GM12878 (cell line): ENCODE data around the gene UNC13D. TPM values are rescaled to one million over a fixed set of nuclear protein-coding genes. Genes with fewer than 3 reads are reported as not detected.

Source experiments
- ATAC-seq: fragments of 200-7000 bp; cut with Tn5 transposase; 3 replicates; pipeline ENCODE4 v1.9.1; 2020; ENCODE audit warnings: mild to moderate bottlenecking, moderate library complexity
- BruUV-seq: library from RNA; stranded (reverse); fragments of 400-500 nt; replicated peaks from 2 replicates; lab custom pipeline; 2021; lab: Mats Ljungman, UMichigan
- CTCF ChIA-PET: fragments of 300-600 bp; sonication (Branson Sonifier 250); formaldehyde crosslinking; extraction: SDS; loops from one replicate; lab custom pipeline; 2021; ENCODE audit warnings: inconsistent platforms; lab: Yijun Ruan, JAX
- POLR2A ChIA-PET: fragments of 350-600 bp; formaldehyde crosslinking; extraction: SDS; loops from one replicate; lab custom pipeline; 2021; ENCODE audit warnings: inconsistent platforms; lab: Charles Lee
- RAD21 ChIA-PET: fragments of 300-600 bp; sonication (Branson Sonifier 250); formaldehyde crosslinking; loops from one replicate; lab custom pipeline; 2023; ENCODE audit warnings: antibody characterized with exemption; ENCODE audit not compliant: unreplicated experiment; lab: Charles Lee
- SMC1A ChIA-PET: fragments of 300-600 bp; sonication (Branson Sonifier 250); formaldehyde crosslinking; loops from one replicate; lab custom pipeline; 2023; ENCODE audit not compliant: unreplicated experiment, uncharacterized antibody; lab: Charles Lee
- DNase-seq: peaks from one replicate; pipeline ENCODE4 v3.0.0-alpha.2; 2011; ENCODE audit warnings: low read depth, low spot score
- FAIRE-seq: peaks from 3 replicates; lab custom pipeline; 2011; peaks lifted over from hg19 to GRCh38; lab: Jason Lieb, UNC
- H2AFZ ChIP-seq: 2 replicates; pipeline ENCODE4 v1.6.0; 2011; ENCODE audit warnings: low read depth, low read length, control low read depth; ENCODE audit not compliant: control insufficient read depth
- H3K27ac ChIP-seq: 2 replicates; pipeline ENCODE4 v1.5.1; 2011; ENCODE audit warnings: control low read depth; ENCODE audit not compliant: control insufficient read depth, insufficient read depth
- H3K27me3 ChIP-seq, 2 experiments: replicated peaks in 1 of 2; 2 replicates each; pipeline versions ENCODE4 v1.6.0 to v1.6.1; 2011; ENCODE audit warnings: low read length in 1 of 2; ENCODE audit not compliant: control insufficient read depth in 2 of 2, insufficient read depth in 2 of 2
- H3K36me3 ChIP-seq, 2 experiments: 2 replicates each; pipeline ENCODE4 v1.5.1; 2011; ENCODE audit warnings: low read length in 1 of 2; ENCODE audit not compliant: control insufficient read depth in 2 of 2, insufficient read depth in 2 of 2
- H3K4me1 ChIP-seq: 2 replicates; pipeline ENCODE4 v1.6.1; 2011; ENCODE audit warnings: mild to moderate bottlenecking, low read length, moderate library complexity, mixed read lengths; ENCODE audit not compliant: control insufficient read depth, insufficient read depth
- H3K4me2 ChIP-seq: 2 replicates; pipeline ENCODE4 v1.6.0; 2011; ENCODE audit warnings: control low read depth; ENCODE audit not compliant: control insufficient read depth, insufficient read depth
- H3K4me3 ChIP-seq: fragments of 200-600 bp; sonication (generic); 2 replicates; pipeline ENCODE4 v1.5.1; 2016
- H3K79me2 ChIP-seq: 2 replicates; pipeline ENCODE4 v1.6.0; 2011; ENCODE audit warnings: low read length; ENCODE audit not compliant: control insufficient read depth, insufficient read depth
- H3K9ac ChIP-seq: 2 replicates; pipeline ENCODE4 v1.8.0; 2011; ENCODE audit warnings: low read length, control low read depth, mixed read lengths; ENCODE audit not compliant: control insufficient read depth, insufficient read depth
- H3K9me3 ChIP-seq: replicated peaks from 3 replicates; pipeline ENCODE4 v1.5.1; 2011; ENCODE audit warnings: mild to moderate bottlenecking, low read length; ENCODE audit not compliant: control insufficient read depth, insufficient read depth
- H4K20me1 ChIP-seq: 2 replicates; pipeline ENCODE4 v1.6.0; 2011; ENCODE audit not compliant: control insufficient read depth, insufficient read depth
- FOS ChIP-seq: IDR thresholded peaks from 3 replicates; pipeline ENCODE4 v1.6.1; 2011; ENCODE audit warnings: borderline replicate concordance; ENCODE audit not compliant: insufficient read length; ENCODE audit errors: extremely low read depth
- FOXK2 ChIP-seq: fragments of 450-650 bp; IDR thresholded peaks from 2 replicates; pipeline ENCODE4 v1.6.1; 2017; ENCODE audit warnings: mild to moderate bottlenecking, moderate library complexity
- HDAC6 ChIP-seq: fragments of 200-600 bp; sonication (generic); IDR thresholded peaks from one replicate; pipeline ENCODE4 v1.8.0; 2017; ENCODE audit warnings: antibody characterized with exemption; ENCODE audit not compliant: unreplicated experiment
- MXI1 ChIP-seq: fragments of 150-350 bp; IDR thresholded peaks from 2 replicates; pipeline ENCODE4 v1.6.1; 2011; ENCODE audit warnings: low read depth, mild to moderate bottlenecking, inconsistent platforms, low read length, improper control_type of control experiment
- MYC ChIP-seq: IDR thresholded peaks from 2 replicates; pipeline ENCODE4 v1.6.1; 2011; ENCODE audit warnings: mild to moderate bottlenecking, low read length, moderate library complexity, inconsistent platforms; ENCODE audit not compliant: insufficient read depth, insufficient replicate concordance, insufficient read length, severe bottlenecking
- STAT3 ChIP-seq: IDR thresholded peaks from 2 replicates; pipeline ENCODE4 v1.6.1; 2011; ENCODE audit warnings: low read depth, low read length, improper control_type of control experiment
- TCF7 ChIP-seq: IDR thresholded peaks from 2 replicates; pipeline ENCODE4 v1.6.1; 2014; ENCODE audit warnings: antibody characterized with exemption, borderline replicate concordance
- ZNF592 ChIP-seq: fragments of 450-650 bp; IDR thresholded peaks from 2 replicates; pipeline ENCODE4 v1.6.1; 2017; ENCODE audit warnings: mild to moderate bottlenecking, moderate library complexity
- WGBS: methylation state at CpG from one replicate; pipeline ENCODE4 v1.1.6; 2016; ENCODE audit warnings: low lambda C conversion rate; ENCODE audit not compliant: insufficient replicate concordance, insufficient coverage; ENCODE audit errors: missing lambda C conversion rate; 5-methylcytosine and 5-hydroxymethylcytosine counted together
- in situ Hi-C: fragments of 300-500 bp; cut with MboI; formaldehyde crosslinking; loops from 9 replicates; pipeline ENCODE4 v1.14.3; 2018; ENCODE audit warnings: mixed read lengths
- intact Hi-C: fragments of 100-400 bp; cut with micrococcal nuclease; formaldehyde crosslinking; loops from one replicate; pipeline ENCODE4 v1.14.2; 2022; ENCODE audit not compliant: unreplicated experiment
- polyA plus RNA-seq, 11 experiments: library from polyadenylated mRNA; depleted of rRNA in 4 of 11; unstranded in 6 of 11; stranded (reverse) in 5 of 11; fragments of >200 nt; fragmentation: Nextera tagmentation in 4 of 11; fragmentation: Illumina TruSeq in 1 of 11; extraction: Ambion mirVana in 4 of 11; extraction: Trizol in 1 of 11; gene quantifications; 1 replicate in 1 of 11; 2 replicates in 10 of 11; pipeline versions ENCODE4 v1.2.1 to v1.2.3, GENCODE V29; 2011 to 2016; ENCODE audit warnings: inconsistent platforms in 2 of 11, missing spikeins in 2 of 11, low read depth in 1 of 11
- total RNA-seq, 4 experiments: library from RNA; depleted of rRNA in 3 of 4; stranded (reverse); fragments of >200 nt in 3 of 4; fragmentation: Illumina TruSeq in 1 of 4; extraction: Trizol in 1 of 4; gene quantifications; 2 replicates each; pipeline versions ENCODE4 v1.2.1 to v1.2.3, GENCODE V29; 2013 to 2021

Gene UNC13D
- total and polyA plus RNA-seq, 10 of the 15 experiments (the other 5 are each of a cell fraction or from before 2014, with no cell fraction given) = 0.32 to 63.9 (median 25.2) TPM

GRCh38 chr17:75874323-75875181 lies 30.3 kb upstream of the UNC13D start:
- Histone ChIP-seq H3K27ac (no peak overlapping the region), H3K79me2 (no peaks in the 10 kb centered on the region)

More at GRCh38 chr17:75874323-75875181, 30.3 kb upstream of the UNC13D start:
- in situ Hi-C loops = no loop called here
- FAIRE-seq (no peak), ATAC-seq (no peak), DNase-seq (no peak)
- H3K9ac ChIP-seq = no peak overlapping the region
- TF ChIP-seq MYC = no peak
- no peak for TF ChIP-seq STAT3
- TF ChIP-seq FOXK2 = no peak
- no peak for TF ChIP-seq HDAC6
- TF ChIP-seq ZNF592 = no peak
- TF ChIP-seq FOS = no peak
- no peak for TF ChIP-seq TCF7
- TF ChIP-seq MXI1 = no peak
- peaks cover 25% of the 10 kb centered on the region for H3K4me1 ChIP-seq
- no peaks in the 10 kb centered on the region for H3K9me3 ChIP-seq
- peaks cover 2% of the 10 kb centered on the region in 2 experiments; a peak in 3 of 4 replicates for H3K27me3 ChIP-seq
- no peaks in the 10 kb centered on the region for H3K36me3 ChIP-seq
- POLR2A ChIA-PET = interaction anchor here (0.6 to 3.7 kb wide), 3 partner anchors 16 to 390 kb away, joined by 5 to 27 read pairs (median 5); no protein-coding TSS in a partner anchor
- H3K4me3 ChIP-seq = no peak overlapping the region
- WGBS = 93% methylated on average over 37 of the region's 38 CpGs
- H3K4me2 ChIP-seq = no peak overlapping the region
- no peaks in the 10 kb centered on the region for H4K20me1 ChIP-seq
- no peak overlapping the region for H2AFZ ChIP-seq
- intact Hi-C loops = no loop called here
- CTCF ChIA-PET = interaction anchor here (0.7 to 7.9 kb wide), 6 partner anchors 15 to 134 kb away, joined by 3 to 81 read pairs (median 4); partner anchors contain the start of genes GALK1, TRIM65 and WBP2
- RAD21 ChIA-PET = interaction anchor here (1.2 to 1.7 kb wide), 3 partner anchors 19 to 1500 kb away, joined by 3 to 8 read pairs (median 7); partner anchors contain the start of genes GALK1 and WBP2
- no TSS peak for BruUV-seq
- SMC1A ChIA-PET = interaction anchor here (1.1 to 1.9 kb wide), 3 partner anchors 13 to 30 kb away, joined by 4 to 8 read pairs (median 6); partner anchors contain the start of gene UNC13D
